Measurements from ENCODE around the gene CLIC4. TPM values are rescaled to one million over a fixed set of nuclear protein-coding genes. Genes with fewer than 3 reads are reported as not detected.

CLIC4 gene
- total and polyA plus RNA-seq, 2 of the 8 experiments (the other 6 are each of a cell fraction or from before 2014, with no cell fraction given), result 77.5 to 293 TPM

DNA sequence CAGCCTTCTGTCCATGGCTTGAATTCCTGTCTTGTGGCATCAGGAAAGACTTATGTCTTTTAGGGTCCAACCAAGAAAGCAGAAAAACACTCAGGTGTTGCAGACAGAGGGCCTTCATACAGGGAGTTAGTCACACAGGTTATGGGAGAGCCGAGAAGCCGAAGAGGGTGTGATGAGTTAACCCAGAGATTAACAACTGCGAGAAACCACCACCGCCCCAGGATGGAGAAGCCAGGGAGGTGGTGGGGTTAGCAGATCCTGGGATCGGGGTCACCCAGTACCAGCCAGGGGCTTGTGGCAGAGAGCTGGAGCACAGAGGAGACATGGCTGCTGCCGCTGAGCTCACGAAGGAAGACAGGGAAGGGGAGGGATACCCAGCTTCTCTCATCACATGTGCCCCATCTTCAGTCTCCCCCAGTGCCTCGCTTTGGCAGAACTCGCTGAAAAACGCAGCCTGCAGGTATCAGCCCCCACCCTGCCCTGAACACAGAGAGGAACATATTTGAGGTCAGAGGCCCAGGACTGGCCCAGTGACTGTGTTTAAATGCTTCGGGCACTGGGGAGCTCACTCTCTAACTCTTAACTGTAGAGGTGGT is 126.2 kb downstream of the CLIC4 start:
- no peak for FAIRE-seq
- H3K23ac ChIP-seq (ENCODE audit: insufficient read length), result no peak overlapping the region
- no peak overlapping the region for H2BK12ac ChIP-seq (ENCODE audit: low read depth, low read length)
- H3K9me3 ChIP-seq (ENCODE audit: insufficient read depth in 2 of 2, low read depth in 1 of 2, low read length in 1 of 2), result no peaks in the 10 kb centered on the region
- H3K18ac ChIP-seq (ENCODE audit: extremely low read depth, low read length), result no peak overlapping the region
- WGBS, 2 experiments (ENCODE audit: extremely low coverage in 1 of 2, insufficient coverage in 1 of 2, insufficient read length in 1 of 2, insufficient replicate concordance in 2 of 2, low coverage in 1 of 2, low lambda C conversion rate in 2 of 2, missing lambda C conversion rate in 1 of 2), result 91% methylated on average over 11 of the region's 11 CpGs; no CpG with 5 or more reads in 1 of the 2 experiments
- TF ChIP-seq CTBP2 (IDR thresholded peaks at IDR 0.05; ENCODE audit: borderline replicate concordance, insufficient read depth, insufficient read length, low read length), result no peak
- TF ChIP-seq SP2 (IDR thresholded peaks at IDR 0.05; ENCODE audit: low read length), result no peak
- no peak for TF ChIP-seq SIX5 (IDR thresholded peaks at IDR 0.05; ENCODE audit: low read depth, low read length)
- no peak for TF ChIP-seq KDM4A (IDR thresholded peaks at IDR 0.05; ENCODE audit: low read depth, low read length, severe bottlenecking)
- TF ChIP-seq HDAC2 (IDR thresholded peaks at IDR 0.05; ENCODE audit: borderline replicate concordance in 1 of 2, low read depth in 2 of 2, low read length in 2 of 2), result no peak
- TF ChIP-seq TCF12 (IDR thresholded peaks at IDR 0.05; ENCODE audit: low read depth, low read length), result no peak
- no peak for TF ChIP-seq SUZ12 (IDR thresholded peaks at IDR 0.05; ENCODE audit: low read length)
- no peak for TF ChIP-seq PHF8 (conservative IDR thresholded peaks at IDR 0.05; ENCODE audit: low read depth, low read length)
- no peak for TF ChIP-seq BRCA1 (IDR thresholded peaks at IDR 0.05; ENCODE audit: low read depth, low read length)
- no peak for TF ChIP-seq HDAC6 (IDR thresholded peaks at IDR 0.05; ENCODE audit: low read depth, low read length)
- TF ChIP-seq SAP30 (IDR thresholded peaks at IDR 0.05; ENCODE audit: insufficient read depth, insufficient replicate concordance, low read length), result no peak
- no peak for TF ChIP-seq JUND (IDR thresholded peaks at IDR 0.05; ENCODE audit: low read length)
- no peak for TF ChIP-seq YY1 (IDR thresholded peaks at IDR 0.05; ENCODE audit: low read depth, low read length)
- H3K9ac ChIP-seq (replicated peaks in 1 of 4; ENCODE audit: extremely low read depth in 1 of 4, low read depth in 3 of 4, low read length in 3 of 4), result no peak overlapping the region
- DNase-seq (ENCODE audit: low read depth in 1 of 2, low spot score in 2 of 2), result no peak
- no peaks in the 10 kb centered on the region for H3K79me2 ChIP-seq (ENCODE audit: control insufficient read depth in 1 of 2, insufficient read depth in 2 of 2, low read length in 2 of 2)
- H3K36me3 ChIP-seq (ENCODE audit: control insufficient read depth in 2 of 4, insufficient read depth in 4 of 4, low read length in 3 of 4), result no peaks in the 10 kb centered on the region
- H4K20me1 ChIP-seq (replicated peaks in 1 of 2; ENCODE audit: control insufficient read depth in 1 of 2, insufficient read depth in 2 of 2, low read length in 2 of 2), result no peaks in the 10 kb centered on the region
- H4K8ac ChIP-seq (ENCODE audit: extremely low read depth, insufficient read depth, low read length), result no peak overlapping the region
- H3K23me2 ChIP-seq (ENCODE audit: low read depth, low read length), result no peaks in the 10 kb centered on the region; the same call in 1 of the 2 replicates
- no peak overlapping the region for H2BK20ac ChIP-seq (ENCODE audit: low read length)
- peaks cover 0 to 3% (median 0%) of the 10 kb centered on the region in 4 experiments; a peak in 1 of 7 replicates for H3K27me3 ChIP-seq (replicated peaks in 1 of 4; ENCODE audit: control insufficient read depth in 3 of 4, extremely low read depth in 1 of 4, insufficient read depth in 3 of 4, low read length in 3 of 4)
- H4K5ac ChIP-seq (ENCODE audit: insufficient read length, low read depth, low read length), result no peak overlapping the region
- H2BK120ac ChIP-seq (replicated peaks; ENCODE audit: low read depth, low read length), result no peak overlapping the region
- no peak overlapping the region for H3K14ac ChIP-seq (ENCODE audit: insufficient read length)
- H3K79me1 ChIP-seq (ENCODE audit: low read depth, low read length), result no peaks in the 10 kb centered on the region
- H4K91ac ChIP-seq (replicated peaks; ENCODE audit: insufficient read length, low read length), result no peak overlapping the region
- H2AK5ac ChIP-seq (ENCODE audit: low read depth, low read length), result no peak overlapping the region
- peaks cover 0 to 2% (median 0%) of the 10 kb centered on the region in 4 experiments; a peak in 2 of 7 replicates for H3K4me1 ChIP-seq (replicated peaks in 1 of 4; ENCODE audit: control insufficient read depth in 3 of 4, insufficient read depth in 4 of 4, low read length in 3 of 4)
- H3K4me3 ChIP-seq (ENCODE audit: extremely low read depth in 1 of 4, insufficient read depth in 2 of 4, low read depth in 3 of 4, low read length in 4 of 4), result no peak overlapping the region
- no peak overlapping the region; the same call in 1 of the 2 replicates for H2AFZ ChIP-seq (ENCODE audit: low read length)
- H3K56ac ChIP-seq (replicated peaks; ENCODE audit: insufficient read length, low read depth, low read length), result no peak overlapping the region
- H3K4ac ChIP-seq (replicated peaks; ENCODE audit: insufficient read length, low read depth, low read length), result no peak overlapping the region
- no peak overlapping the region for H3K27ac ChIP-seq (ENCODE audit: low read depth, low read length)
- H2BK5ac ChIP-seq (ENCODE audit: low read depth, low read length), result no peak overlapping the region
- no peak overlapping the region for H2BK15ac ChIP-seq (ENCODE audit: low read length)
- H3K4me2 ChIP-seq (ENCODE audit: insufficient read depth in 1 of 2, low read depth in 2 of 2, low read length in 2 of 2), result no peak overlapping the region
- ChIA-PET POLR2A (ENCODE audit: partially characterized antibody) (no interaction called here), CTCF (ENCODE audit: partially characterized antibody) (interaction anchor here (0.8 to 2.9 kb wide), 4 partner anchors 9 to 171 kb away, joined by 3 to 11 read pairs (median 4); no protein-coding TSS in a partner anchor)
